ENCODE measurements around the gene DHDH.

Gene DHDH

GRCh38 chr19:48992581-48993174 is 59.2 kb downstream of the DHDH start:
- no peak for DNase-seq (ENCODE audit: low read depth)

- peak; percentile 100 for DNase-seq (ENCODE audit: low read depth)
Observed at GRCh38 chr19:48993175-48994034, 59.9 kb downstream of the DHDH start, which contains the start of the genes GYS1 and RUVBL2. TSS of gene GYS1 (minus strand) at chr19:48993309. CDS start at chr19:48993112, 197 bp downstream. TSS of gene RUVBL2 (plus strand) at chr19:48993887. CDS start at chr19:48993912, 25 bp downstream.

GRCh38 chr19:48994035-48994386 is 60.5 kb downstream of the DHDH start:
- DNase-seq (ENCODE audit: low read depth), result no peak
